ENCODE results near the gene PRKACB.

PRKACB gene

GRCh38 chr1:84247425-84248220 is 103.6 kb downstream of the PRKACB start:
- peak overlapping the region; percentile 37; the same call in 1 of the 2 replicates for H3K4me3 ChIP-seq (ENCODE audit: low read depth, low read length)

DNA sequence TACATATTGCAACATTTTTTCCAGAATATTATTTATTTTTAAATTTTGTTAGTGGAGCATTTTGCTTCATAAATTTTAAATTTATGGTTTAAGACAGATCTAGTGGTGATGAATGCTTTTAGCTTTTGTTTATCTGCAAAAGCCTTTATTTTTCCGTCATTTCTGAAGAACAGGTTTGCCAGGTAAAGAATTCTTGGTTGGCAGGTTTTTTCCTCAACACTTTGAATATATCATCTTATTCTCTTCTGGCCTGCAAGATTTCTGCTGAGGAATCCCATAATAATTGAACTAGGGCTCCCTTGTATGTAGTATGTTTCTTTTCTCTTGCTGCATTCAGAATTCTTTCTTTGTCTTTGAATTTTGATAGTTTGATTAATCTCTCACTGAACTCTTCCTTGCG is 106.6 kb downstream of the PRKACB start:
- Histone ChIP-seq H2AFZ (ENCODE audit: low read length, unreplicated experiment) (no peak overlapping the region), H3K36me3 (ENCODE audit: insufficient read depth, low read length) (no peaks in the 10 kb centered on the region), H3K79me2 (ENCODE audit: control insufficient read depth, insufficient read depth, low read length, unreplicated experiment) (no peaks in the 10 kb centered on the region), H3K4me3 (ENCODE audit: low read depth, low read length) (no peak overlapping the region), H3K27me3 (ENCODE audit: insufficient read depth, low read length) (no peaks in the 10 kb centered on the region), H3K4me1 (ENCODE audit: control insufficient read depth, insufficient read depth, low read length, unreplicated experiment) (peaks cover 40% of the 10 kb centered on the region), H3K27ac (ENCODE audit: low read depth, low read length) (no peak overlapping the region)

More at GRCh38 chr1:84247425-84248220, 103.6 kb downstream of the PRKACB start:
- Histone ChIP-seq H2AFZ (ENCODE audit: low read length, unreplicated experiment) (peak overlapping the region; percentile 30), H3K36me3 (ENCODE audit: insufficient read depth, low read length) (no peaks in the 10 kb centered on the region), H3K4me1 (ENCODE audit: control insufficient read depth, insufficient read depth, low read length, unreplicated experiment) (peaks cover 20% of the 10 kb centered on the region), H3K27me3 (ENCODE audit: insufficient read depth, low read length) (no peaks in the 10 kb centered on the region), H3K79me2 (ENCODE audit: control insufficient read depth, insufficient read depth, low read length, unreplicated experiment) (no peaks in the 10 kb centered on the region), H3K27ac (ENCODE audit: low read depth, low read length) (peak overlapping the region; percentile 98)

- peaks cover 26% of the 10 kb centered on the region for H3K4me1 ChIP-seq (ENCODE audit: control insufficient read depth, insufficient read depth, low read length, unreplicated experiment)
- H2AFZ ChIP-seq (ENCODE audit: low read length, unreplicated experiment): no peak overlapping the region
- no peaks in the 10 kb centered on the region for H3K79me2 ChIP-seq (ENCODE audit: control insufficient read depth, insufficient read depth, low read length, unreplicated experiment)
- H3K36me3 ChIP-seq (ENCODE audit: insufficient read depth, low read length): no peaks in the 10 kb centered on the region
- peak overlapping the region; percentile 85 for H3K27ac ChIP-seq (ENCODE audit: low read depth, low read length)
- H3K4me3 ChIP-seq (ENCODE audit: low read depth, low read length): no peak overlapping the region
- H3K27me3 ChIP-seq (ENCODE audit: insufficient read depth, low read length): no peaks in the 10 kb centered on the region
Observed at GRCh38 chr1:84253036-84253435, 109.0 kb downstream of the PRKACB start.

DNA sequence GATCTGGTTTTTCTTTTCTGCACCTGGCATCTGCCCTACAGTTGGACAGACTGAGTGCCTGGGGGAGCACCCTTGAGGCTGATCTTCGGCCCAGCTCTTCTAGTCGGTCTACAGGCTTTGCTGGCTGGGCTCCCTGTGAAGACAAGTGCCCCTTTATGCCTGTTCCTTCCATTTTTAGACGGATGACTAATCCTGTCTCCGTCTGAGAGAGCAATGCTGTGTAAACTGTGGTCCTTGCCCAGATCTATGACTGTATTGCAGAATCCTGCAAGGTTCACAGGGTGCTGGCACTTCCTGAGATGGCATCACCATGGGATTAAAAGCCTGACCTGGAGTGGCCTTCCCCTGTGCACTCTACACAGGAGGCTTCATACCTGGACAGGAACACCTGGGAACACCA is 109.8 kb downstream of the PRKACB start:
- no peaks in the 10 kb centered on the region for H3K27me3 ChIP-seq (ENCODE audit: insufficient read depth, low read length)
- no peaks in the 10 kb centered on the region for H3K79me2 ChIP-seq (ENCODE audit: control insufficient read depth, insufficient read depth, low read length, unreplicated experiment)
- peak overlapping the region; percentile 85 for H3K27ac ChIP-seq (ENCODE audit: low read depth, low read length)
- H3K36me3 ChIP-seq (ENCODE audit: insufficient read depth, low read length): no peaks in the 10 kb centered on the region
- H3K4me1 ChIP-seq (ENCODE audit: control insufficient read depth, insufficient read depth, low read length, unreplicated experiment): peaks cover 26% of the 10 kb centered on the region
- no peak overlapping the region for H2AFZ ChIP-seq (ENCODE audit: low read length, unreplicated experiment)
- no peak overlapping the region for H3K4me3 ChIP-seq (ENCODE audit: low read depth, low read length)

- no peaks in the 10 kb centered on the region for H3K27me3 ChIP-seq (ENCODE audit: insufficient read depth, low read length)
- no peaks in the 10 kb centered on the region for H3K36me3 ChIP-seq (ENCODE audit: insufficient read depth, low read length)
- H3K79me2 ChIP-seq (ENCODE audit: control insufficient read depth, insufficient read depth, low read length, unreplicated experiment): no peaks in the 10 kb centered on the region
- H3K27ac ChIP-seq (ENCODE audit: low read depth, low read length): peak overlapping the region; percentile 85
- peaks cover 26% of the 10 kb centered on the region for H3K4me1 ChIP-seq (ENCODE audit: control insufficient read depth, insufficient read depth, low read length, unreplicated experiment)
- no peak overlapping the region for H3K4me3 ChIP-seq (ENCODE audit: low read depth, low read length)
- no peak overlapping the region for H2AFZ ChIP-seq (ENCODE audit: low read length, unreplicated experiment)
Observed at GRCh38 chr1:84254703-84255238, 110.7 kb downstream of the PRKACB start.

- Histone ChIP-seq H3K4me1 (ENCODE audit: control insufficient read depth, insufficient read depth, low read length, unreplicated experiment) (peaks cover 26% of the 10 kb centered on the region), H3K79me2 (ENCODE audit: control insufficient read depth, insufficient read depth, low read length, unreplicated experiment) (no peaks in the 10 kb centered on the region), H3K27ac (ENCODE audit: low read depth, low read length) (no peak overlapping the region), H3K36me3 (ENCODE audit: insufficient read depth, low read length) (no peaks in the 10 kb centered on the region), H2AFZ (ENCODE audit: low read length, unreplicated experiment) (no peak overlapping the region), H3K27me3 (ENCODE audit: insufficient read depth, low read length) (no peaks in the 10 kb centered on the region), H3K4me3 (ENCODE audit: low read depth, low read length) (no peak overlapping the region)
Observed at GRCh38 chr1:84255582-84255981, 111.5 kb downstream of the PRKACB start.

DNA sequence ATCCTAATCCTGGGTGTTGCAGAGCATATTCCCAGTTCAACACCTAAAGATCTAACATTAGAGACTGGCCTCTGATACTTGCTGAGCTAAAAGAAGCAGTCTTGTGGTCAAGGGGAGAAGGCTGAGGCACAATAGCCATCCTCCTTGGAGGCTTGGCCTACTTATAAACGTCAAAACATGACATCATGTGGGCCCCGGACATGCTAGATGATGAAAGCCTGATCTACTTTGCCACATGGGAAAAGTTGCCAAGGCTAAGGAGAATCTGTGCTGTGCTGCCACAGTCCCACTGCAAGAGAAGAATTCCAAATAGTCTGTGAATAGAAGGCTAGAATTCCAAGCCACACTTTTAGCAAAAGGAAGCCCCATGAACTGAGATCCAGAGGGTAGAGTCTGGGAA is 113.5 kb downstream of the PRKACB start:
- Histone ChIP-seq H3K27me3 (ENCODE audit: insufficient read depth, low read length) (no peaks in the 10 kb centered on the region), H3K4me1 (ENCODE audit: control insufficient read depth, insufficient read depth, low read length, unreplicated experiment) (peaks cover 21% of the 10 kb centered on the region), H3K79me2 (ENCODE audit: control insufficient read depth, insufficient read depth, low read length, unreplicated experiment) (no peaks in the 10 kb centered on the region), H2AFZ (ENCODE audit: low read length, unreplicated experiment) (no peak overlapping the region), H3K4me3 (ENCODE audit: low read depth, low read length) (no peak overlapping the region), H3K36me3 (ENCODE audit: insufficient read depth, low read length) (no peaks in the 10 kb centered on the region), H3K27ac (ENCODE audit: low read depth, low read length) (no peak overlapping the region)

GRCh38 chr1:84259376-84259775 is 115.3 kb downstream of the PRKACB start:
- Histone ChIP-seq H3K27ac (ENCODE audit: low read depth, low read length) (no peak overlapping the region), H2AFZ (ENCODE audit: low read length, unreplicated experiment) (no peak overlapping the region), H3K79me2 (ENCODE audit: control insufficient read depth, insufficient read depth, low read length, unreplicated experiment) (no peaks in the 10 kb centered on the region), H3K4me1 (ENCODE audit: control insufficient read depth, insufficient read depth, low read length, unreplicated experiment) (peaks cover 4% of the 10 kb centered on the region), H3K27me3 (ENCODE audit: insufficient read depth, low read length) (no peaks in the 10 kb centered on the region), H3K4me3 (ENCODE audit: low read depth, low read length) (no peak overlapping the region), H3K36me3 (ENCODE audit: insufficient read depth, low read length) (no peaks in the 10 kb centered on the region)

DNA sequence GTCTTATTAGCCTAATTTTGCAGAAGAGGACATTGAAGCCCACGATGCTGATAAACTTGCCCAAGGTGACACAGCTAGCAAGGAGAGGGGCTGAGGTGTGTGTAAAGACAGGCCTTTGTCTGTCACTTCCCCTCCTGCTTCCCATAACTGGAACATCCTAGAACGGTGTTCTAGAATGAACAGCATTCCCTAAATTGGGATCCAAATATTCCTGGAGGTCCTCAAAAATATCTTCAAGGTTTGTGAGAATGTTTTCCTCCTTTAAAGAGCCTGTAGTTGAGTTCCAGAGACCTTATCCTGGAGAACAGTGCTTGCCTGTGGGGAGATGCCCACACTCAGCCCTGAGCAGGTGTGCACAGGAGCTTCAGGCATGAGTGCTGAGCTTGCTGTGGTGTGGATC is 115.9 kb downstream of the PRKACB start:
- Histone ChIP-seq H3K4me1 (ENCODE audit: control insufficient read depth, insufficient read depth, low read length, unreplicated experiment) (no peaks in the 10 kb centered on the region), H3K79me2 (ENCODE audit: control insufficient read depth, insufficient read depth, low read length, unreplicated experiment) (no peaks in the 10 kb centered on the region), H3K36me3 (ENCODE audit: insufficient read depth, low read length) (no peaks in the 10 kb centered on the region), H3K27ac (ENCODE audit: low read depth, low read length) (no peak overlapping the region), H3K27me3 (ENCODE audit: insufficient read depth, low read length) (no peaks in the 10 kb centered on the region), H3K4me3 (ENCODE audit: low read depth, low read length) (no peak overlapping the region), H2AFZ (ENCODE audit: low read length, unreplicated experiment) (no peak overlapping the region)

DNA sequence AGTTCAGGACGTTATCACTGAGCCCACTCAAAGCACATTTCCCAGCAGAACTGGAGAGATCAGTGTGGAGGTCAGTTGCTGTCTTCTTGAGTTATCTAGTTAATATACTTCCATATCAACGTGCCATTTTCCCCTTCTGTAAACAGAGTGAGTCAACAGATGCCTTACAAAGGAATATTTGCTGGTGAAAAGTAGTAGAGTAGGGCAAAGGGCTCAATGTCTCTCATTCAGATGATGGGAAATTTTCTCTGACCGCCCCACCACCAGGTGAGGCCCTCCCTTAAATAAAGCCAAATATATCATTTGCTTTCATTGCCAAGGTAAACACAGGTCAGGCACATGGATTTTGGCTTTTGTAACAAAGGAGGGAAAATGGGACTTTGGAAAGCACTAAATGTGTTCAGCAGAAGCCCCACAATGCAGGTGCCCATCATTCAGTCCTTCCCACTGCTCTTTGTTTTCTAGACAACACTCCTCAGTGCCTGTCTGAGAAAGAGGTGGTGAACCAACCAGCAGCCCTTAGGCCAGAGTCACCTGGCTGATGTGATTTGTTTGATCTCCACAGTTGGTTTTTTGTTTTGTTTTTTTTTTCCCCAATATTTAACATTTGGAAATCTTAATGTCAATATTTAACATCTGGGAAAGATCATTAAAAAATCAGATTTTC is 116.9 kb downstream of the PRKACB start:
- Histone ChIP-seq H3K4me1 (ENCODE audit: control insufficient read depth, insufficient read depth, low read length, unreplicated experiment) (no peaks in the 10 kb centered on the region), H3K4me3 (ENCODE audit: low read depth, low read length) (no peak overlapping the region), H3K27me3 (ENCODE audit: insufficient read depth, low read length) (no peaks in the 10 kb centered on the region), H2AFZ (ENCODE audit: low read length, unreplicated experiment) (no peak overlapping the region), H3K27ac (ENCODE audit: low read depth, low read length) (no peak overlapping the region), H3K36me3 (ENCODE audit: insufficient read depth, low read length) (no peaks in the 10 kb centered on the region), H3K79me2 (ENCODE audit: control insufficient read depth, insufficient read depth, low read length, unreplicated experiment) (no peaks in the 10 kb centered on the region)

- Histone ChIP-seq H3K27ac (ENCODE audit: low read depth, low read length) (no peak overlapping the region), H3K36me3 (ENCODE audit: insufficient read depth, low read length) (no peaks in the 10 kb centered on the region), H2AFZ (ENCODE audit: low read length, unreplicated experiment) (no peak overlapping the region), H3K79me2 (ENCODE audit: control insufficient read depth, insufficient read depth, low read length, unreplicated experiment) (no peaks in the 10 kb centered on the region), H3K4me3 (ENCODE audit: low read depth, low read length) (no peak overlapping the region), H3K4me1 (ENCODE audit: control insufficient read depth, insufficient read depth, low read length, unreplicated experiment) (no peaks in the 10 kb centered on the region), H3K27me3 (ENCODE audit: insufficient read depth, low read length) (no peaks in the 10 kb centered on the region)
Observed at GRCh38 chr1:84264961-84265360, 120.9 kb downstream of the PRKACB start.
